Endothelial cell of umbilical vein (primary cell): Measurements from ENCODE around the gene SLC6A7.

Source experiments
- EZH2 ChIP-seq: IDR thresholded peaks from 2 replicates; pipeline ENCODE4 v1.6.1; 2012; ENCODE audit warnings: borderline replicate concordance, low read depth, mild to moderate bottlenecking, moderate library complexity, low read length, inconsistent platforms; ENCODE audit not compliant: severe bottlenecking
- FOS ChIP-seq: IDR thresholded peaks from 2 replicates; pipeline ENCODE4 v1.6.1; 2011; ENCODE audit warnings: mild to moderate bottlenecking, low read length, moderate library complexity, borderline replicate concordance; ENCODE audit not compliant: insufficient read depth
- GATA2 ChIP-seq: IDR thresholded peaks from 2 replicates; pipeline ENCODE4 v1.7.0; 2011; ENCODE audit warnings: low read depth, mild to moderate bottlenecking, moderate library complexity, mixed read lengths, low read length; ENCODE audit not compliant: insufficient read length, insufficient read depth
- JUN ChIP-seq: IDR thresholded peaks from 2 replicates; pipeline ENCODE4 v1.6.1; 2011; ENCODE audit warnings: borderline replicate concordance, low read depth; ENCODE audit not compliant: insufficient read length, insufficient read depth
- MYC ChIP-seq: IDR thresholded peaks from one replicate; pipeline ENCODE4 v1.6.1; 2011; ENCODE audit warnings: mild to moderate bottlenecking, low read depth, low read length
- POLR2A ChIP-seq: IDR thresholded peaks from 2 replicates; pipeline ENCODE4 v1.6.1; 2012; ENCODE audit warnings: low read depth, mild to moderate bottlenecking, control low read depth, low read length
- POLR2AphosphoS5 ChIP-seq: IDR thresholded peaks from 2 replicates; pipeline ENCODE4 v1.6.1; 2012; ENCODE audit warnings: low read depth, mild to moderate bottlenecking, control low read depth, low read length, moderate library complexity; ENCODE audit not compliant: insufficient read depth
- TF ChIP-seq, protein P1 (sequence below), 2 donors: IDR thresholded peaks; 1 replicate in 1 of 2; 2 replicates in 1 of 2; pipeline ENCODE4 v1.5.1; 2011; ENCODE audit warnings: low read length in 2 of 2, mild to moderate bottlenecking in 2 of 2, moderate library complexity in 2 of 2, control low read depth in 1 of 2, inconsistent platforms in 1 of 2, low read depth in 1 of 2; ENCODE audit not compliant: insufficient read depth in 1 of 2; ENCODE audit errors: extremely low read depth in 1 of 2
- TF ChIP-seq, protein P2 (sequence below): IDR thresholded peaks from 2 replicates; pipeline ENCODE4 v1.6.1; 2011; ENCODE audit not compliant: insufficient read depth, insufficient read length

DNA sequence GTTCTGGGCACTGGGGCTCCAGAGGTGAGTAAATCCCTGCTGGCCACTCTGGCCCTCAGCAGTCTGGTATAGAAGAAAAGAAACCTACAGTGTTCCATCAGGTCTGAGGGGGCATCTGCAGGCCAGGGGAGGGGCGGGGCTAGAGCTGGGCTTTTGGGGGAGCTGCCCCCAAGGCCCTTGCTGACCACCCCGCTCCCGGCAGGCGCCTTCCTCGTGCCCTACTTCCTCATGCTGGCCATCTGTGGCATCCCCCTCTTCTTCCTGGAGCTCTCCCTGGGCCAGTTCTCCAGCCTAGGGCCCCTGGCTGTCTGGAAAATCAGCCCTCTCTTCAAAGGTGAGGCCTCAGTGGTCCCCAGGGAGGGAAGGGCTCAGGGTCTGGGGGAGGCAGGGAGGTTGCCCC, 6.7 kb downstream of the SLC6A7 start:
- no peak for TF ChIP-seq EZH2
- TF ChIP-seq POLR2A: no peak
- TF ChIP-seq, protein P1, sequence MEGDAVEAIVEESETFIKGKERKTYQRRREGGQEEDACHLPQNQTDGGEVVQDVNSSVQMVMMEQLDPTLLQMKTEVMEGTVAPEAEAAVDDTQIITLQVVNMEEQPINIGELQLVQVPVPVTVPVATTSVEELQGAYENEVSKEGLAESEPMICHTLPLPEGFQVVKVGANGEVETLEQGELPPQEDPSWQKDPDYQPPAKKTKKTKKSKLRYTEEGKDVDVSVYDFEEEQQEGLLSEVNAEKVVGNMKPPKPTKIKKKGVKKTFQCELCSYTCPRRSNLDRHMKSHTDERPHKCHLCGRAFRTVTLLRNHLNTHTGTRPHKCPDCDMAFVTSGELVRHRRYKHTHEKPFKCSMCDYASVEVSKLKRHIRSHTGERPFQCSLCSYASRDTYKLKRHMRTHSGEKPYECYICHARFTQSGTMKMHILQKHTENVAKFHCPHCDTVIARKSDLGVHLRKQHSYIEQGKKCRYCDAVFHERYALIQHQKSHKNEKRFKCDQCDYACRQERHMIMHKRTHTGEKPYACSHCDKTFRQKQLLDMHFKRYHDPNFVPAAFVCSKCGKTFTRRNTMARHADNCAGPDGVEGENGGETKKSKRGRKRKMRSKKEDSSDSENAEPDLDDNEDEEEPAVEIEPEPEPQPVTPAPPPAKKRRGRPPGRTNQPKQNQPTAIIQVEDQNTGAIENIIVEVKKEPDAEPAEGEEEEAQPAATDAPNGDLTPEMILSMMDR (IDR thresholded peaks at IDR 0.05; ENCODE audit: extremely low read depth in 1 of 2, insufficient read depth in 1 of 2, low read depth in 1 of 2, low read length in 2 of 2): no peak
- TF ChIP-seq POLR2AphosphoS5: no peak
- TF ChIP-seq GATA2: no peak
- TF ChIP-seq JUN: no peak
- no peak for TF ChIP-seq MYC
- TF ChIP-seq, protein P2, sequence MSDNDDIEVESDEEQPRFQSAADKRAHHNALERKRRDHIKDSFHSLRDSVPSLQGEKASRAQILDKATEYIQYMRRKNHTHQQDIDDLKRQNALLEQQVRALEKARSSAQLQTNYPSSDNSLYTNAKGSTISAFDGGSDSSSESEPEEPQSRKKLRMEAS: no peak
- no peak for TF ChIP-seq FOS
